GM06990 (cell line): ENCODE data around the gene AFDN.

Experiments
- DNase-seq: peaks from one replicate; pipeline ENCODE4 v3.0.0-alpha.2; 2011; ENCODE audit not compliant: insufficient read length; ENCODE audit errors: extremely low read depth
- H3K27me3 ChIP-seq: replicated peaks from 2 replicates; pipeline ENCODE4 v1.6.0; 2011; ENCODE audit warnings: low read length; ENCODE audit not compliant: control insufficient read depth, insufficient read depth
- H3K36me3 ChIP-seq: 2 replicates; pipeline ENCODE4 v1.5.1; 2011; ENCODE audit warnings: low read length; ENCODE audit not compliant: control insufficient read depth, insufficient read depth
- H3K4me3 ChIP-seq: replicated peaks from 2 replicates; pipeline ENCODE4 v1.5.1; 2011; ENCODE audit warnings: low read depth, mild to moderate bottlenecking, control low read depth, low read length
- CTCF ChIP-seq: IDR thresholded peaks from 2 replicates; pipeline ENCODE4 v1.5.1; 2011; ENCODE audit warnings: low read length, control low read depth, mild to moderate bottlenecking, inconsistent platforms; ENCODE audit not compliant: insufficient read depth, poor library complexity, severe bottlenecking

Gene AFDN

GRCh38 chr6:167849846-167850459 lies 23.2 kb downstream of the AFDN start:
- Histone ChIP-seq H3K36me3 (no peaks in the 10 kb centered on the region), H3K4me3 (no peak overlapping the region), H3K27me3 (no peaks in the 10 kb centered on the region)
- no peak for TF ChIP-seq CTCF
- no peak for DNase-seq

- no peak for TF ChIP-seq CTCF
- H3K27me3 ChIP-seq: no peaks in the 10 kb centered on the region
- no peak for DNase-seq
- H3K36me3 ChIP-seq: no peaks in the 10 kb centered on the region
- H3K4me3 ChIP-seq: no peak overlapping the region
These were observed 24.1 kb downstream of the AFDN start for GRCh38 chr6:167850782-167851181.

DNA sequence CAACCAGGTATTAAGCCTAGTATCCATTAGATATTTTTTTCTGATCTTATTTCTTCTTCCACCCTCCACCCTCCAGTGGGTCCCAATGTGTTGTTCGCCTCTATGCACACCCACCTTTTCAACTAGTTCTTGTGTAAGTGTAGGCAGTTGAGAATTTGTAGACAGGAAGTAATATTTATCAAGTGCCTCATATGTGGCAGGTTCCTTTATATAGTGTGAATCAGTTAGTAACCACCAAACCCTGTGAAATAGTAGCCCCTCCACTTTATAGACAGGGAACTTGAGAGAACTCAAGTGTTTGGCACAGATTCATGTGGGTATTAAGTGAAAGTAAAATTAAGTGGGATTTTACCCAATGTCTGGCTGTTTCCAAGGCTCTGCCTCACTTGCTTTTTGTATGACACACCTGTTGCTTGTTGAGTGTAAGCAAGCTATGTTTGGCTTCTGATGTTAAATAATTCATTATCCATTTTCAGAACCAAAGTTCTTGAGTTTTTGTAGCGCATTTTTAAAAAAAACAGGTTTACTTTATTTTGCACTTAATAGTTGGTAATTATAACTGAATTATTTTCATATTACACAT lies 24.8 kb downstream of the AFDN start:
- Histone ChIP-seq H3K4me3 (no peak overlapping the region), H3K36me3 (no peaks in the 10 kb centered on the region), H3K27me3 (no peaks in the 10 kb centered on the region)
- no peak for DNase-seq
- no peak for TF ChIP-seq CTCF

DNA sequence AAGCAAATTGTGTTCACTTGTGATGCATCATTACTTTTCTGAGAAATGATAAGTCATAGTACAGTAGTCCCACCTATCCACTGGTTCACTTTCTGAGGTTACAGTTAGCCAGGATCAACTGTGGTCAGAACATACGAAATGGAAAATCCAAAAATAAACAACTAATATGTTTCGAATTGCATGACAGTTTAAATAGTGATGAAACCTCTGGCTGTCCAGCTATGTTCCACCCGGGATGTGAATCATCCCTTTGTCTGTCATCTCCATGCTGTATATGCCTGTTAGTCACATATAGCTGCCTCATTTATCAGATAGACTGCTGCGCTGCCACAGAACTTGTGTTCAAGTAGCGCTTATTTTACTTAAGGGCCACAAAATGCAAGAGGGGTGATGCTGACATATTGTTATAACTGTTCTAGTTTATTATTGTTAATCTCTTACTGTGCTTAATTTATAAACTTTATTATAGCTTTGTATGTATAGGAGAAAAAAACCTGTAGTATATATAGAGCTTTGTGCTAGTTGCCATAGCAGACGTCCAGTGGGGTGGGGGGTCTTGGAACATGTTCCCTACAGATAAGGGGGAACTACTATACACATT lies 29.2 kb downstream of the AFDN start:
- Histone ChIP-seq H3K36me3 (no peaks in the 10 kb centered on the region), H3K27me3 (no peaks in the 10 kb centered on the region), H3K4me3 (no peak overlapping the region)
- DNase-seq: no peak
- no peak for TF ChIP-seq CTCF

GRCh38 chr6:167856474-167856873 lies 29.8 kb downstream of the AFDN start:
- TF ChIP-seq CTCF: no peak
- Histone ChIP-seq H3K4me3 (no peak overlapping the region), H3K36me3 (no peaks in the 10 kb centered on the region), H3K27me3 (no peaks in the 10 kb centered on the region)
- no peak for DNase-seq
